NCI-H1092 (cell line): ENCODE data around the gene LRRC36.

Source experiments
- DNase-seq: peaks from one replicate; lab custom pipeline; 2025; lab: John Stamatoyannopoulos, UW

Gene LRRC36

GRCh38 chr16:67389911-67390815, 63.5 kb downstream of the LRRC36 start:
- DNase-seq = no peak

GRCh38 chr16:67390816-67391423, 64.3 kb downstream of the LRRC36 start:
- DNase-seq = no peak

- no peak for DNase-seq
These were observed 65.0 kb downstream of the LRRC36 start for GRCh38 chr16:67391424-67392300.

GRCh38 chr16:67392301-67393059, 65.9 kb downstream of the LRRC36 start:
- DNase-seq = no peak

- peak; percentile 91 for DNase-seq
These were observed 66.6 kb downstream of the LRRC36 start, which contains the start of gene TPPP3 for GRCh38 chr16:67393111-67393787. TSS of gene TPPP3 (minus strand) at chr16:67393498. CDS start at chr16:67391111, 2,387 bp downstream.

GRCh38 chr16:67393788-67394154, 67.2 kb downstream of the LRRC36 start:
- DNase-seq = no peak

- DNase-seq = no peak
These were observed 67.8 kb downstream of the LRRC36 start for GRCh38 chr16:67394155-67395104.

GRCh38 chr16:67395105-67395457, 68.5 kb downstream of the LRRC36 start:
- no peak for DNase-seq

GRCh38 chr16:67395458-67396158, 69.0 kb downstream of the LRRC36 start:
- peak; percentile 95 for DNase-seq

GRCh38 chr16:67396159-67397035, 69.8 kb downstream of the LRRC36 start:
- peak; percentile 91 for DNase-seq

- no peak for DNase-seq
These were observed 70.6 kb downstream of the LRRC36 start for GRCh38 chr16:67397036-67397801.

GRCh38 chr16:67397812-67398545, 71.4 kb downstream of the LRRC36 start:
- DNase-seq = no peak

- DNase-seq = no peak
These were observed 72.1 kb downstream of the LRRC36 start for GRCh38 chr16:67398546-67399217.

- DNase-seq = no peak
These were observed 72.7 kb downstream of the LRRC36 start for GRCh38 chr16:67399218-67399733.

- DNase-seq = peak; percentile 77
These were observed 73.4 kb downstream of the LRRC36 start for GRCh38 chr16:67399749-67400704.
